HG03280 (cell line): ENCODE measurements around the gene METRN.

Experiments used
- ATAC-seq: cut with Tn5 transposase; IDR thresholded peaks from one replicate; pipeline ENCODE4 v1.9.1; 2021; ENCODE audit warnings: mild to moderate bottlenecking, moderate library complexity; ENCODE audit not compliant: unreplicated experiment

Gene METRN

DNA sequence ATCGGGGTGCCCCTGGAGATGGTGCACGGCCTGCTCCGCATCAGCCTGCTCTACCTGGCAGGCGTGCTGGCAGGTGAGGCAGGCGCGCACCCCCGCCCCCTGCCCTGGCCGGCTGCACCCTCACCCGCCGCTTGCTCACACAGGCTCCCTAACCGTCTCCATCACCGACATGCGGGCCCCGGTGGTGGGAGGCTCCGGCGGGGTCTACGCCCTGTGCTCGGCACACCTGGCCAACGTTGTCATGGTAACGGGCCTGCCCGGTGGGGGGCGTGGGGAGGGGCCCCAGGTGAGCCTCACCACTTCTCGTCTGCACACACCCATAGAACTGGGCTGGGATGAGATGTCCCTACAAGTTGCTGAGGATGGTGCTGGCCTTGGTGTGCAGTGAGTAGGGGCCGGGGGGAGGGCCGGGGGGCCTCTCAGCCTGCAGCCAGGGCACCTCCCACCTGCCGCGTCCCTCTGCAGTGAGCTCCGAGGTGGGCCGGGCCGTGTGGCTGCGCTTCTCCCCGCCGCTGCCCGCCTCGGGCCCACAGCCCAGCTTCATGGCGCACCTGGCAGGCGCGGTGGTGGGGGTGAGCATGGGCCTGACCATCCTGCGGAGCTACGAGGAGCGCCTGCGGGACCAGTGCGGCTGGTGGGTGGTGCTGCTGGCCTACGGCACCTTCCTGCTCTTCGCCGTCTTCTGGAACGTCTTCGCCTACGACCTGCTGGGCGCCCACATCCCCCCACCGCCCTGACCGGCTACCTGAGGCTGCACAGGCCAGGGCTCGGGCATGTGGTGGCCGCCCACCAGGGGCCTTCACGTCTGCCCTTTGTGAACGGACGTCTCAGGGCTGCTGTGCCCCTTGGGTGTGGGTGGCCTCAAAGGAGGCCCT, 37.4 kb upstream of the METRN start:
- ATAC-seq: no peak

GRCh38 chr16:678209-678857, 36.6 kb upstream of the METRN start:
- ATAC-seq: no peak

- peak; percentile 1 for ATAC-seq
Measured at GRCh38 chr16:678858-679813, 35.8 kb upstream of the METRN start.

- peak; percentile 35 for ATAC-seq
Measured at GRCh38 chr16:679814-680624, 34.9 kb upstream of the METRN start, which contains the start of gene STUB1. TSS of gene STUB1 (plus strand) at chr16:680410. CDS start at chr16:680526, 116 bp downstream.

- ATAC-seq: no peak
Measured at GRCh38 chr16:680625-680945, 34.3 kb upstream of the METRN start.

DNA sequence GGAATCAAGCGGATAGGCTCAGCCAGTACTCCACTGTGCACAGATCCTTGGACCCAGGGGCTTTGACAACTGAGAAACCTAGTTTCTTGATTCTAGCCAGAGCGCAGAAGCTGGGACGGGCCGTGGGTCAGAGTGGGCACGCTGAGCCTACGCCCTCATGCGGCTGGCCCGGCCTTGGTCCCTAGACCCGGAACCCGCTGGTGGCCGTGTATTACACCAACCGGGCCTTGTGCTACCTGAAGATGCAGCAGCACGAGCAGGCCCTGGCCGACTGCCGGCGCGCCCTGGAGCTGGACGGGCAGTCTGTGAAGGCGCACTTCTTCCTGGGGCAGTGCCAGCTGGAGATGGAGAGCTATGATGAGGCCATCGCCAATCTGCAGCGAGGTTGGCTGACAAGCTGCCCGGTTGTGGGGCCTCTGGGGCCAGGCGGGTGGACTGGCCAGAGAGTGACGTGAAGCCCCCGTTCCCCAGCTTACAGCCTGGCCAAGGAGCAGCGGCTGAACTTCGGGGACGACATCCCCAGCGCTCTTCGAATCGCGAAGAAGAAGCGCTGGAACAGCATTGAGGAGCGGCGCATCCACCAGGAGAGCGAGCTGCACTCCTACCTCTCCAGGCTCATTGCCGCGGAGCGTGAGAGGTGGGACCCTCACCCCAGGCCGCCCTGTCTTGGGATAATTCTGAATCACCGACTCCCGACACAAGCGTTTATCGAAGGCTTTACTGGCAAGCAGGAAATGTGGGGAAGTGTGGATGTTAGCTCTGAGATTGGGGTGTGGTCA, 33.8 kb upstream of the METRN start:
- ATAC-seq: no peak

GRCh38 chr16:681746-682427, 33.0 kb upstream of the METRN start:
- no peak for ATAC-seq

DNA sequence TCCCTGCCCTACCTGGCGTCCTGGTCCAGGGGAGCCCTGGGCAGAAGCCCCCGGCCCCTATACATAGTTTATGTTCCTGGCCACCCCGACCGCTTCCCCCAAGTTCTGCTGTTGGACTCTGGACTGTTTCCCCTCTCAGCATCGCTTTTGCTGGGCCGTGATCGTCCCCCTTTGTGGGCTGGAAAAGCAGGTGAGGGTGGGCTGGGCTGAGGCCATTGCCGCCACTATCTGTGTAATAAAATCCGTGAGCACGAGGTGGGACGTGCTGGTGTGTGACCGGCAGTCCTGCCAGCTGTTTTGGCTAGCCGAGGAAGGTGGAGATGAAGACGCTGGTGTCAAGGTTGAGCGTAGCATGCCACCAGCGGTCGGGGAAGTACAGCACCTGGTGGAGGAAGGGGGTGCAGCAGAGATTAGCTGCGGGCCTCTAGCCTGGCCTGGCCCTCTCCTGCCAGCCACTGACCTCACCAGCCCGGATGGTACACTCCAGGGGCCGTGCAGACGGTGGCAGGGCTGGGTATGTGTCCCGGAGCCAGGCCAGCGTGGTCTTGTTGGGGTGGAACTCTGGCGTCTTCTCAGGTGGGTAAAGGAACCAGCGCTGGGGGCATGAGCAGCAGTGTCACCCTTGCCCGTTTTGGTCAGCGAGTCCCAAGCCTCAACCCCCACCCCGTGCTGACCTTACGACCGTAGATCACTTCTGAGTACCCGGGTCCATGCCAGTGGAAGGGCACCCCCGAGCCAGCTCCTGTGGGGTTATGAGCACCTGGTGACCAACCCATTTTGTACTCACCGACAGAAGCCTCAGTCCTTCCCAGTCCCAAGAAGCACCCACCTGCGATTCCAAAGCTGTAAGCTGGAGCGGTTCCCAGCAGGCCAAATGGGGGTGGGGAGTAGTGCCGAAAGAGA, 32.2 kb upstream of the METRN start:
- ATAC-seq: no peak

GRCh38 chr16:683396-684070, 31.4 kb upstream of the METRN start:
- peak; percentile 1 for ATAC-seq

- peak; percentile 65 for ATAC-seq
Measured at GRCh38 chr16:684071-684794, 30.7 kb upstream of the METRN start, which contains the start of gene JMJD8. TSS of gene JMJD8 (minus strand) at chr16:684334. CDS start at chr16:684319, 15 bp downstream.

DNA sequence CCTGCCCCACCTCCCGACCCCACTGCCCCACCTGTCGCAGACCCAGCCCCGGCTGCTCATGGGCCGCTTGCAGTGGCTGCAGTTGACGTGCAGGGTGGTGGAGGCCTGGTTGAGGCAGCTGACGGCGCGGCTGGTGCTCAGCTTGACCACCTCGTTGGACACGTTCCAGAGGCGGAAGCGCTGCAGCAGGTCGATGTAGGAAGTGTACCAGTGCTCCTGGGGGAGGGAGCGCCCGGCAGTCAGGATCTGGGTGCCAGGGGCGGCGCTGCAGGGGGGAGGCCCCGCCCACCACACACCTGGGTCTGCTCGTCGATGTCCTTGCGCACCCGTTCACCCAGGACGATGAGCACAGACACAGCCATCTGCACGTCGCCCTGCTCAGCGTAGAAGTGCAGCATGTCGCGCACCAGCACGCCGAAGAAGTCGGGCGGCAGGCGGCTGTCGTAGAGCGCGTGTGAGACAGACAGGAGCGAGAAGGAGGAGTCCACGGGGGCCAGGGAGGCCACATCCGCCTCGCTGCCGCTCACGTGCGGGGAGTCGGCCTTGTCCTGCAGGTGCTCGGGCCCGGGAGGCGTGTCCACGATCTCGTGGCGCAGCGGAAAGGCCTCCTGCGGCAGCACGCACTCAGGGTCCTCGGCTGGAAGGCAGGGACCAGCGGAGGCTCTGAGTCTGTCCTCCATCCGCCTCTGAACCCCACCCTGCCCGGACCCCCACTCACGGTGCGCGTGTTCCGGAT, 29.8 kb upstream of the METRN start:
- ATAC-seq: no peak

DNA sequence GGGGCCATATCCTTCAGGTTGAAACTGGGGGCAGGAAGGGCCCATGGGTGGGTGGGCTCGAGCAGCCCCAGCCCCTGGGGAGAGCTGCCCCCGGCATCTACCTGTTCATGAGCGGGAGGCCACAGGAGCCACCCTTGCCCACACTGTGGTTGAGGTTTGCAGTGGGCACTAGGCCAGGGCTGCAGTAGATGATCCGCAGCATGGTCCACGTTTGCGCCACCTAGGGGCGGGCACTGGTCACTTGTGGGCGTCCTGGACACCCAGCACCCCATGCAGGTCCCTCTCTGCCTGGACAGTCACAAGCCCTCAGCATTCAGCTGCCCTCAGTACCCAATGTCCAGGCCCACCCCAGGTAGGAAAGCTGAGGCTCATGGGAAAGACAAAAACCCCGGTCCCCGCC, 29.0 kb upstream of the METRN start:
- ATAC-seq: no peak

DNA sequence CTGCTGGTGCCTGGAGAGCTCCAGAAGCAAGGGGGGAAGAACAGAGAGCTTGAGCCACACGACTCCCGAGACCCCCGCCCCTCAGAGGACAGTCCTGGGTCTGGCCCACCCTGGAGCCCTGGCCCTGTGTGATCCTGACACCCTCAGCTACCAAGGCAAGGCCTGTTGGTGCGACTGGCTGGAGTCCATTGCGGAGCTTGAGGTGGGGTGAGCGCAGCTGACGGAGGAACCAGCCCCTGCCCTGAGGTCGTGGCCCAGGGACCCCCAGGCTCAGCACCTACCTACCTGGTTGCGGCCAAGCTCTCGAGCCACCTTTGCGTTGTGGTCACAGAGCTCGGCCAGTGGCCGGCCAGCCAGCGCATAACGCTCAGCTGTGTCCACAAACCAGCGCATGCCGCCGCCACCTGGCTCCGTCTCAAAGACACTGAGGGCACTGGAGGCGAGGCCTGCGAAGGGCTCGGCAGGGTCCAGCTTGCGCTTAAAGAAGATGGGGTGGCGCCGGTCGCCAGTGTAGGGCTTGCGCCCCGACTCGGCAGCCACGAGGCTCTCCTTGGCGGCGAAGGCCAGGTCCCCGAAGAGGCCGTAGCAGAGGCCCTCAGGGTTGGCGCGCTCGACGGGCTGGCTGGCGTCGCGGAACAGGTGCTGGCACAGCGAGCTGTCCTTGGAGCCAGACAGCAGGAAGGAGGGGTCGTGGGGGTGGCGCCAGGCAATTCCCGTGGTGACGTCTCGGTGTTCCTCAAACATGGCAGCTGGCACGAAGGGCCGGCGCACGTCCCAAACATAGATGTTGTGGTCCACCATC, 28.3 kb upstream of the METRN start:
- ATAC-seq: no peak

GRCh38 chr16:687499-687898, 27.4 kb upstream of the METRN start:
- ATAC-seq: no peak

DNA sequence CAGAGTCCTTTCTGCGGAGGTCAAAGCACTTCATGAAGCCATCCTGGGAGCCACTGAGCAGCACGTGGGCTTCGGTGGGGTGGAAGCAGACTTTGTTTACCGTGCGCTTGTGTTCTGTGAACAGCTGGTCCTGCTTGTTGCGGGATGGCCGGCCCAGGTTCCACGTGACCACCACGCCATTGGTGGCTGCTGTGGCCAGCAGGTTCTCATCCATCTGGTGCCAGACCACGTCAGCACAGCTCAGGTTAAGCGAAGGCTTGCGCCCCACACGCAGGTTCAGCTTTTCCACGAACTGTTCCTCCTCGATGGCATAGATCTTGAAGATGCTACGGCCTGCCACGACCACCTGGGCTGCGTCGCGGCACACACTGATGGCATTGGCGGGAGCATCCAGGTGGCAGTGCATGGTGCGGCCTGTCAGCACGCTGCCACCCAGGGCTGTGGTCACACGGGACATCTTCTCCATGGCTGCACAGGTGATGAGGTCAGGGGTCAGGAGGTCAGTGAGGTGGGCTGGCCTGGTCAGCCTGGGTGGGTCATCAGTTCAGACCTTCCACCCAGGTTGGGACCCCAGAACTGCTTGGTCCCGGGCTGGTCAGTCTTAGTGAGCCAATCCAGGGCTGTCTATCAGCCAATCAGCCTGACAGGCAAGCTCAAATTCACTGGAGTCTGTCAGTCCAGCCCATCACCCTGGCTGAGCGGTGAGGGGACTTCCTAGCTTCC, 25.6 kb upstream of the METRN start:
- no peak for ATAC-seq
